Measurements from ENCODE around the gene CABLES1.
A peak's percentile ranks its signal among the peaks of the same experiment; 100 is the strongest.

CABLES1 gene

DNA sequence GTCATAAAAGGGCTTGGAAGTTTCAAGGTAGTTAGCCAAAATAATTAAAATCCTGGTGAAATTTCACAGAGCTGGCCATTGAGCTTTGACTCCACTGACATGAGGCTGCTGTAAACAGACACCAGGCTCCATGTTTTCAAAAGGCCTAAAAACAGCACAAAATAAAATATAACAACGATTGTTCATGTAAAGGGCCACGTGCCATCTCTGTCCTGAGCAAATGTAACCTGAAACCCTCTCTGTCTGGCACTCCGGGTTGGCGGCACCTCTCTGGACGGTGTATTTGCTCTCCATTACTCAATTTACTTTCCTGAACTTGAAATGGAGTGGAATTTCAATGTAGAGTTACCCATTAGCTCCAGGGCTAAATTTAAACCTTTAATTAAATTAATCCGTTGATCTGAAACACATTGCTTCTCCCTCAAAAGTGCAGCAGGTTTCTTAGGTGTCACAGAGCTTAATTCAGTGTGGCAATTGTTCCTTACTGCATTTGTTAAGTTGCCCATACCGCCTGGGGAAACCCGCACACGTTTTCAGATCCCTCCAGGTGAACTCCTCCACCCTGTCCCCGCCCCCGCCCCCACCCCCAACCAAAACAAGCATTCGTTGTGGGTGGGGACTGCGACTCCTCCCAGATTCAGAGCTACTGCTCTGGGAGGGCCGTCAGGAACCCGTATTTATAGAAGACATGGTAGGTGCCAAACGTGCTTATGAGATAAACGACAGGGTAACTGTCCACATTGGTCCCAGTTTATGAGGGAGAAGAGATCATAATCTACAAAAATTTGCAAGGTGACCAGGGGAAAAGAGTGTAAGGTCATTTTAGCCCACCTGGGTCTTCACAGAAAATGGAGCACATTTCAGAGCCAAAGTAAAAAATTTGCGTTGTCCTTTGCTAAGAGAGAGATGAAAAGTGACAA lies 1.2 kb upstream of the CABLES1 start:
- ChIA-PET CTCF (no interaction called here), POLR2A (ENCODE audit: low non-redundant PET) (no interaction called here)
- peak; percentile 27 for DNase-seq (ENCODE audit: low spot score)
- TF ChIP-seq, protein P1, sequence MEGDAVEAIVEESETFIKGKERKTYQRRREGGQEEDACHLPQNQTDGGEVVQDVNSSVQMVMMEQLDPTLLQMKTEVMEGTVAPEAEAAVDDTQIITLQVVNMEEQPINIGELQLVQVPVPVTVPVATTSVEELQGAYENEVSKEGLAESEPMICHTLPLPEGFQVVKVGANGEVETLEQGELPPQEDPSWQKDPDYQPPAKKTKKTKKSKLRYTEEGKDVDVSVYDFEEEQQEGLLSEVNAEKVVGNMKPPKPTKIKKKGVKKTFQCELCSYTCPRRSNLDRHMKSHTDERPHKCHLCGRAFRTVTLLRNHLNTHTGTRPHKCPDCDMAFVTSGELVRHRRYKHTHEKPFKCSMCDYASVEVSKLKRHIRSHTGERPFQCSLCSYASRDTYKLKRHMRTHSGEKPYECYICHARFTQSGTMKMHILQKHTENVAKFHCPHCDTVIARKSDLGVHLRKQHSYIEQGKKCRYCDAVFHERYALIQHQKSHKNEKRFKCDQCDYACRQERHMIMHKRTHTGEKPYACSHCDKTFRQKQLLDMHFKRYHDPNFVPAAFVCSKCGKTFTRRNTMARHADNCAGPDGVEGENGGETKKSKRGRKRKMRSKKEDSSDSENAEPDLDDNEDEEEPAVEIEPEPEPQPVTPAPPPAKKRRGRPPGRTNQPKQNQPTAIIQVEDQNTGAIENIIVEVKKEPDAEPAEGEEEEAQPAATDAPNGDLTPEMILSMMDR (conservative IDR thresholded peaks at IDR 0.05; ENCODE audit: low read depth), result no peak
- H3K27ac ChIP-seq, result peak overlapping the region; percentile 68

DNA sequence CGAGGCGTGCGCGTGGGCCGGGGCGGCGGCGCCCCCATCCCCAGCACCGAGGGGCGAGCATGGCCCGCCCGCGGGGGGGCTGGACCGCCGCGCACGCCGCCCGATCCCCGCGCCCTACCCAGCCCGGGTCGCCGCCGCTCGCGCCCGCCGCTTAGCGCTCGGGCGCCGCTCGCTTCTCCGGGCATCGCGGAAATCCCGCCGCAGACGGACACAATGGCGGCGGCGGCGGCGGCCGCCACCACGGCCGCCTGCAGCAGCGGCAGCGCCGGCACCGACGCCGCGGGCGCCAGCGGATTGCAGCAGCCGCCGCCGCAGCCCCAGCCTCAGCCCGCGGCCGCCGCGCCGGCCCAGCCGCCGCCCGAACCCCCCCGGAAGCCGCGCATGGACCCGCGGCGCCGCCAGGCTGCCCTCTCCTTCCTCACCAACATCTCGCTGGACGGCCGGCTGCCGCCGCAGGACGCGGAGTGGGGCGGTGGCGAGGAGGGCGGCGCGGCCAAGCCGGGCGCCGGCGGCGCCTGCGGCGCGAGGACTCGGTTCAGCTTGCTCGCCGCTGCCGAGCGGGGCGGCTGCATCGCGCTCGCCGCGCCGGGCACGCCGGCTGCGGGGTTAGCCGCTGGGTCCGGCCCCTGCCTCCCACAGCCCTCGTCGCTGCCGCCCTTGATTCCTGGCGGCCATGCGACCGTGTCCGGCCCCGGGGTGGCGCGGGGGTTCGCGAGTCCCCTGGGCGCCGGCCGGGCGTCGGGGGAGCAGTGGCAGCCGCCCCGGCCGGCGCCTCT lies 453 bp downstream of the CABLES1 start:
- peak; percentile 18 for DNase-seq (ENCODE audit: low spot score)
- peak overlapping the region; percentile 68 for H3K27ac ChIP-seq
- CTCF ChIA-PET, result interaction anchor here (0.6 to 2.4 kb wide), 2 partner anchors 243 to 359 kb away, joined by 3 to 11 read pairs; no protein-coding TSS in a partner anchor
- TF ChIP-seq, protein P1 (conservative IDR thresholded peaks at IDR 0.05; ENCODE audit: low read depth), result no peak
- POLR2A ChIA-PET (ENCODE audit: low non-redundant PET), result interaction anchor here (0.6 kb wide), 1 partner anchor 33 kb away, joined by 3 read pairs; no protein-coding TSS in a partner anchor

DNA sequence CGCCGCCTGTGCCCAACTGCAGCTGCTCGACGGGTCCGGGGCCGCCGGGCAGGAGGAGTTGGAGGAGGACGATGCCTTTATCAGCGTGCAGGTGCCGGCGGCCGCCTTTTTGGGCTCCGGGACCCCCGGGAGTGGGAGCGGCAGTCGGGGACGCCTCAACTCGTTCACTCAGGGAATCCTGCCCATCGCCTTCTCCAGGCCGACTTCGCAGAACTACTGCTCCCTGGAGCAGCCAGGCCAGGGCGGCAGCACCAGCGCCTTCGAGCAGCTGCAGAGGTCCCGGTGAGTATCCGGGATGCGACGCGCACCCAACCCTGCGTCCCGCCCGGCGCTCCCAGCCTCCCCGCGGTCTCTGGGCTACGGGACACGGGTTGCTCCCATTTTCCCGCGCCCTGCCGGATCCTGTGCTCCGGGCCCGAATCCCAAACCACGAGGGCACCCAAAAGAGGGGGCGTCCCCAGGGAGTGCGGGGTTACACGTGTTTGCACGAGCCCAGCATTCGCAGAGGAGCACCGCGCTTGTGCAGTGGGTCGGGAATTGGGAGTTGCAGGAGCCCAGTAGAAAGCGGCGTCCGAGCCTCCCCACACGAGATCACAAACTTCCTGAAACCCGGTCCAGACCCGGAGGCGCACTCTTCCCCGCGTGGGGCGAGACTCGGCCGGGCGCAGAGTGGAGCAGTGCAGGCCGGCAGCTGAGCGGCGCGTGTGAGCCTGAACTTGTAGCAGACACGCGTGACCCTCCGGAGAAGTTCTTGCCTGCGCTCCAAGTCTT lies 1.2 kb downstream of the CABLES1 start:
- ChIA-PET POLR2A (ENCODE audit: low non-redundant PET) (interaction anchor here (0.6 kb wide), 1 partner anchor 32 kb away, joined by 3 read pairs; no protein-coding TSS in a partner anchor), CTCF (interaction anchor here (2.4 kb wide), 1 partner anchor 242 kb away, joined by 11 read pairs; no protein-coding TSS in a partner anchor)
- peak overlapping the region; percentile 68 for H3K27ac ChIP-seq
- DNase-seq (ENCODE audit: low spot score), result no peak
- TF ChIP-seq, protein P1 (conservative IDR thresholded peaks at IDR 0.05; ENCODE audit: low read depth), result no peak

DNA sequence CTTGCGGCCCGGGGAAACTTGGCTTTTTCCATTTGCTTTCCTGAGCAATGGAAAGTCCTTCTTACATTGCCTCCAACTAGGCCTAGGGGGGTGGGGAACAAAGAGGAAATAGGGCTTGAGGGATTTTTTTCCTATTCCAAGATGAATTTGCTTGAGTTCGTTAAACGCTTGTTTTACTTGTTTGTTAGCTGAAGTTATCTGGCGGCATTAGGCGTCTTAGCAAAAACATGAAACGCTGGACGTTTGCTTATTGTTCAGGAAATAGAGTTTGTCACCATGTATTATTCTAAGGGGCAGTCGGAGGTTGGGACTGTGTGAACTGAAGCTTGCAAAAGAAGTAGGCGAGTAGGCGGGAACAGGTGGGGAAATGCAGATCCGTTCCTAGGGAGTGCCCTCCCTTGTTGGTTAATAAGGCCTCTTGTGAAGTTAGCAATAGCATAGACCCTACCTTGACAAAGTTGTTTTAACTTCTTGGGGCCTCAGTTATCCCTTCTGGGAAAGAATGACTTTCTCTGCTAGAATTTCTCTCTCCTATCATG lies 1.9 kb downstream of the CABLES1 start:
- ChIA-PET POLR2A (ENCODE audit: low non-redundant PET) (no interaction called here), CTCF (interaction anchor here (2.4 kb wide), 1 partner anchor 241 kb away, joined by 11 read pairs; no protein-coding TSS in a partner anchor)
- TF ChIP-seq, protein P1 (conservative IDR thresholded peaks at IDR 0.05; ENCODE audit: low read depth), result no peak
- H3K27ac ChIP-seq, result no peak overlapping the region
- DNase-seq (ENCODE audit: low spot score), result no peak

DNA sequence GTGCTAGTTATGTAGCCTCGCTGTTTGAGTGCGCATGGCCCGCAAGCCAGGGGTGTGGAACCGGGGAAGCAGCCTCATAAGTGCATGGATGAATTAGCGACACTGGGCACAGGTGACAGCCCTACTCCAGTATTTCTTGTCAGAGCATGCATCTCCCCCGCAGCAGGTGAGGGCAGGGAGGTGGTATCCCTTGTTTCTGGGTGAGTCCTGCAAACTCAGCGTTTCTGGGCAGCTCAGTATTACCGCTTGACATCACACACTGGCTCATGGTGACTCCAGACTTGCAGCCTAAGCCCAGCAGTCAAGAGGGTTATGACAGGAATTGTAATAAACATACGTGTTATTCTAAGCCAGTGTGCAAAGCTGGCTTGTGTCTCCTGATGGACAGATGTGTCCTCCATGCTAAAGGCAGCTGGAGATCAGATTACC lies 2.5 kb downstream of the CABLES1 start:
- no peak overlapping the region for H3K27ac ChIP-seq
- CTCF ChIA-PET, result interaction anchor here (0.9 kb wide), 1 partner anchor 9 kb away, joined by 3 read pairs; no protein-coding TSS in a partner anchor
- POLR2A ChIA-PET (ENCODE audit: low non-redundant PET), result no interaction called here
- TF ChIP-seq, protein P1 (conservative IDR thresholded peaks at IDR 0.05; ENCODE audit: low read depth), result no peak
- DNase-seq (ENCODE audit: low spot score), result no peak
